ENCODE measurements around the gene PPIL4. TPM values are rescaled to one million over a fixed set of nuclear protein-coding genes. Genes with fewer than 3 reads are reported as not detected.

Gene PPIL4
- total and polyA plus RNA-seq, 2 of the 13 experiments (the other 11 are each of a cell fraction or from before 2014, with no cell fraction given), result 5.5 to 46.0 TPM

DNA sequence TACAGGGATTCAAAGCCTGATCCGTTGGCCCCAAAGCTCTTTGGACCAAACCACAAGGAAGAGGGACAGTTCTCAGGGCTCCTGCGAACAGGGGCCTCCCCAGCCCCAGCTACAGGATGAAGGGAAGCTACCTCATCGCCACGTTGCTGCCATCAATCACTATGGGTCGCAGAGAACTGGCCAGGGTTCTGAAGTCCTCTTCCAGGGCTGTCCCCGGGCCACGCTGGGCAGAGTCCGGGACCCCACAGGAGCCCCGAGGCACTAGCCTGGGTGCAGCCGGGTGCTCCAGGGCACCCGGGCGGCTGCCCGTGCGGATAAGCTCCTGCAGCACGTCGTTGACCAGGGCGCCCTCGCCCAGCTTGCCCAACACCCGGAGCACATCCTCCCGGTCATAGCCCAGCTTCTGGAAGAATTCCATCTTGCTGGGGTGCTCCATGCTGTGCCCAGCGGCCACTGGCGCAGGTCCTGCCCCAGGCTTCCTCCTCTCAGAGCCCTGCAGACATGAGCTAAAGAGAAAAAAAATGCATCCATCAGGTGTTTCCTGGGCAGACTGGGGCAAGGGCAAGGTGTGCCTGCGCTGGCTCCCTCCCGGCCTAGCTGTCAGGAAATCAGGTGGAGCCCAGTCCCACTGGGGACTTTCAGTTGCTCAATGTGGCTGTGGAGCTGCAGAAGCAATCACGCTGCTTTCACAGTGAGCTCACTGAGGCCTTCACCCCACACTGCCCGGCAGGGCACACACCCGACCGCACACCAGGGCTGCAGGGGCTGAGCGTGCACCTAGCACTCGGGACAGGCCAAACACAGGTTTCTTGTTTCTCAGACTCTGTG is 71.5 kb downstream of the PPIL4 start:
- H3K36me3 ChIP-seq (replicated peaks in 1 of 2; ENCODE audit: control insufficient read depth in 1 of 2, insufficient read depth in 2 of 2, low read length in 2 of 2), result no peaks in the 10 kb centered on the region
- in situ Hi-C loops (cut with HindIII; ENCODE audit: extremely low pct_ligation_motif_present, low pct_unique_long_range_greater_than_20kb), result no loop called here
- no peaks in the 10 kb centered on the region for H3K9me3 ChIP-seq (ENCODE audit: low read length)
- H4K20me1 ChIP-seq (ENCODE audit: insufficient read depth, low read length), result no peaks in the 10 kb centered on the region
- H3K4me3 ChIP-seq (replicated peaks in 1 of 3; ENCODE audit: insufficient read depth in 1 of 3, low read depth in 2 of 3, low read length in 3 of 3), result no peak overlapping the region
- DNase-seq (ENCODE audit: low spot score) (no peak), ATAC-seq (peak; percentile 6; the same call in 2 of the 3 replicates), FAIRE-seq (no peak)
- peaks cover 36% of the 10 kb centered on the region for H3K4me1 ChIP-seq (ENCODE audit: insufficient read depth, low read length)
- CTCF ChIA-PET (ENCODE audit: low intra/inter-chr PET ratio, low total read pairs), result no interaction called here
- POLR2A ChIA-PET, result interaction anchor here (0.8 to 2.3 kb wide), 2 partner anchors 10 to 12 kb away, joined by 3 to 14 read pairs; partner anchors contain the start of gene ZC3H12D
- H3K27ac ChIP-seq (ENCODE audit: extremely low read length, insufficient read depth, low read length), result no peak overlapping the region
- WGBS (ENCODE audit: low lambda C conversion rate), result 92% methylated on average over 28 of the region's 30 CpGs
- no peak overlapping the region for H3K9ac ChIP-seq (ENCODE audit: insufficient read depth, low read depth, low read length)
- intact Hi-C loops (cut with micrococcal nuclease; ENCODE audit: unreplicated experiment), result no loop called here
- H3K4me2 ChIP-seq (ENCODE audit: low read depth, low read length), result peak overlapping the region; percentile 70; the same call in 1 of the 2 replicates
- no peaks in the 10 kb centered on the region for H3K79me2 ChIP-seq (ENCODE audit: insufficient read depth, low read length)
- H2AFZ ChIP-seq (ENCODE audit: low read length), result no peak overlapping the region
- no peaks in the 10 kb centered on the region for H3K27me3 ChIP-seq (ENCODE audit: control insufficient read depth in 1 of 2, insufficient read depth in 2 of 2, low read length in 2 of 2)
- BruUV-seq (replicated peaks), result no TSS peak
- TF ChIP-seq MED8 (CRISPR knock-in tag; IDR thresholded peaks at IDR 0.05; ENCODE audit: insufficient replicate concordance) (no peak), ELF4 (CRISPR knock-in tag; IDR thresholded peaks at IDR 0.05; ENCODE audit: borderline replicate concordance) (no peak), REST (IDR thresholded peaks at IDR 0.05; ENCODE audit: borderline replicate concordance in 1 of 2, low read depth in 1 of 2, low read length in 2 of 2) (peak; percentile 31 to 86), PITX1 (CRISPR knock-in tag; IDR thresholded peaks at IDR 0.05) (no peak), ZNF768 (CRISPR knock-in tag; IDR thresholded peaks at IDR 0.05) (peak; percentile 64; the same call in 1 of the 2 replicates), ZNF660 (CRISPR knock-in tag; IDR thresholded peaks at IDR 0.05; ENCODE audit: borderline replicate concordance, low read depth) (no peak), TGIF2 (CRISPR knock-in tag; IDR thresholded peaks at IDR 0.05) (no peak), ZNF703 (CRISPR knock-in tag; IDR thresholded peaks at IDR 0.05; ENCODE audit: borderline replicate concordance) (no peak), ZSCAN22 (CRISPR knock-in tag; IDR thresholded peaks at IDR 0.05) (no peak), SNRNP70 (IDR thresholded peaks at IDR 0.05; ENCODE audit: low read depth, low read length) (no peak), CHD2 (IDR thresholded peaks at IDR 0.05; ENCODE audit: low read depth, low read length) (no peak), REL (CRISPR knock-in tag; conservative IDR thresholded peaks at IDR 0.05) (no peak), NFE2L1 (CRISPR knock-in tag; IDR thresholded peaks at IDR 0.05; ENCODE audit: borderline replicate concordance) (no peak), ZNF878 (CRISPR knock-in tag; IDR thresholded peaks at IDR 0.05) (no peak), ATM (IDR thresholded peaks at IDR 0.05; ENCODE audit: borderline replicate concordance) (no peak), ZNF460 (CRISPR knock-in tag; IDR thresholded peaks at IDR 0.05; ENCODE audit: borderline replicate concordance) (no peak)
- TF ChIP-seq, protein P1, sequence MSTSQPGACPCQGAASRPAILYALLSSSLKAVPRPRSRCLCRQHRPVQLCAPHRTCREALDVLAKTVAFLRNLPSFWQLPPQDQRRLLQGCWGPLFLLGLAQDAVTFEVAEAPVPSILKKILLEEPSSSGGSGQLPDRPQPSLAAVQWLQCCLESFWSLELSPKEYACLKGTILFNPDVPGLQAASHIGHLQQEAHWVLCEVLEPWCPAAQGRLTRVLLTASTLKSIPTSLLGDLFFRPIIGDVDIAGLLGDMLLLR (CRISPR knock-in tag; IDR thresholded peaks at IDR 0.05), result no peak
- TF ChIP-seq, protein P2, sequence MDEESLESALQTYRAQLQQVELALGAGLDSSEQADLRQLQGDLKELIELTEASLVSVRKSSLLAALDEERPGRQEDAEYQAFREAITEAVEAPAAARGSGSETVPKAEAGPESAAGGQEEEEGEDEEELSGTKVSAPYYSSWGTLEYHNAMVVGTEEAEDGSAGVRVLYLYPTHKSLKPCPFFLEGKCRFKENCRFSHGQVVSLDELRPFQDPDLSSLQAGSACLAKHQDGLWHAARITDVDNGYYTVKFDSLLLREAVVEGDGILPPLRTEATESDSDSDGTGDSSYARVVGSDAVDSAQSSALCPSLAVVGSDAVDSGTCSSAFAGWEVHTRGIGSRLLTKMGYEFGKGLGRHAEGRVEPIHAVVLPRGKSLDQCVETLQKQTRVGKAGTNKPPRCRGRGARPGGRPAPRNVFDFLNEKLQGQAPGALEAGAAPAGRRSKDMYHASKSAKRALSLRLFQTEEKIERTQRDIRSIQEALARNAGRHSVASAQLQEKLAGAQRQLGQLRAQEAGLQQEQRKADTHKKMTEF (CRISPR knock-in tag; IDR thresholded peaks at IDR 0.05), result no peak
